Mesenchymal stem cell (in vitro differentiated cells and primary cell): ENCODE results near the gene KLF14. TPM values are rescaled to one million over a fixed set of nuclear protein-coding genes. Genes with fewer than 3 reads are reported as not detected.
A peak's percentile ranks its signal among the peaks of the same experiment; 100 is the strongest.
"Not testable (repeated sequence)": the region's sequence is repeated elsewhere in the genome, so short reads cannot be mapped to it uniquely, and the experiment has no call there.

ENCODE experiments used
- DNase-seq: peaks from one replicate; pipeline ENCODE4 v3.0.0-alpha.2; 2013
- H2AFZ ChIP-seq: one replicate; pipeline ENCODE4 v1.6.1; 2013; ENCODE audit warnings: low read depth, mild to moderate bottlenecking, control low read depth, inconsistent platforms, low read length, moderate library complexity
- H2AK5ac ChIP-seq: 2 replicates; pipeline ENCODE4 v1.6.1; 2013; ENCODE audit warnings: low read length, moderate library complexity, mild to moderate bottlenecking, inconsistent platforms; ENCODE audit not compliant: severe bottlenecking
- H2BK120ac ChIP-seq: one replicate; pipeline ENCODE4 v1.6.1; 2013; ENCODE audit warnings: low read depth, mild to moderate bottlenecking, inconsistent platforms, low read length, moderate library complexity
- H2BK12ac ChIP-seq, 2 experiments: one replicate each; pipeline ENCODE4 v1.6.1; 2013; ENCODE audit warnings: inconsistent platforms in 2 of 2, low read length in 2 of 2, mild to moderate bottlenecking in 2 of 2, moderate library complexity in 2 of 2, control low read depth in 1 of 2
- H2BK15ac ChIP-seq: one replicate; pipeline ENCODE4 v1.6.1; 2013; ENCODE audit warnings: mild to moderate bottlenecking, low read depth, inconsistent platforms; ENCODE audit not compliant: poor library complexity, severe bottlenecking
- H2BK5ac ChIP-seq: 2 replicates; pipeline ENCODE4 v1.6.1; 2013; ENCODE audit warnings: low read depth, mild to moderate bottlenecking, low read length, control low read depth, inconsistent platforms; ENCODE audit not compliant: poor library complexity, severe bottlenecking
- H3K14ac ChIP-seq, 2 experiments: one replicate each; pipeline ENCODE4 v1.6.1; 2013; ENCODE audit warnings: inconsistent platforms in 2 of 2, low read length in 2 of 2, control low read depth in 1 of 2, mild to moderate bottlenecking in 1 of 2, moderate library complexity in 1 of 2
- H3K18ac ChIP-seq, 2 experiments: one replicate each; pipeline ENCODE4 v1.6.1; 2013; ENCODE audit warnings: inconsistent platforms in 2 of 2, low read length in 2 of 2, control low read depth in 1 of 2, low read depth in 1 of 2, mild to moderate bottlenecking in 1 of 2
- H3K23ac ChIP-seq, 2 experiments: one replicate each; pipeline ENCODE4 v1.6.1; 2013; ENCODE audit warnings: inconsistent platforms in 2 of 2, low read length in 2 of 2, mild to moderate bottlenecking in 2 of 2, moderate library complexity in 2 of 2, control low read depth in 1 of 2
- H3K27ac ChIP-seq: 2 replicates; pipeline ENCODE4 v1.5.1; 2013; ENCODE audit warnings: mild to moderate bottlenecking, moderate library complexity, low read length, control low read depth, inconsistent platforms; ENCODE audit not compliant: poor library complexity, severe bottlenecking
- H3K27me3 ChIP-seq, 2 experiments: 2 replicates each; pipeline versions ENCODE4 v1.6.1 to v1.7.0; 2013; ENCODE audit warnings: low read length in 2 of 2, mild to moderate bottlenecking in 2 of 2, moderate library complexity in 2 of 2, control low read depth in 1 of 2, inconsistent platforms in 1 of 2; ENCODE audit not compliant: control insufficient read depth in 1 of 2, insufficient read depth in 1 of 2
- H3K36me3 ChIP-seq, 2 experiments: 2 replicates each; pipeline versions ENCODE4 v1.6.1 to v1.7.0; 2013; ENCODE audit warnings: low read length in 2 of 2, control low read depth in 1 of 2, inconsistent platforms in 1 of 2, low read depth in 1 of 2, mild to moderate bottlenecking in 1 of 2; ENCODE audit not compliant: insufficient read depth in 2 of 2, control insufficient read depth in 1 of 2
- H3K4ac ChIP-seq, 2 experiments: one replicate each; pipeline ENCODE4 v1.6.1; 2013; ENCODE audit warnings: inconsistent platforms in 2 of 2, low read length in 2 of 2, mild to moderate bottlenecking in 2 of 2, moderate library complexity in 2 of 2, control low read depth in 1 of 2, low read depth in 1 of 2
- H3K4me1 ChIP-seq: 2 replicates; pipeline ENCODE4 v1.6.1; 2013; ENCODE audit warnings: low read depth, low read length, control low read depth; ENCODE audit not compliant: control insufficient read depth, insufficient read depth
- H3K4me2 ChIP-seq: 2 replicates; pipeline ENCODE4 v1.6.1; 2013; ENCODE audit warnings: low read length, mild to moderate bottlenecking, inconsistent platforms; ENCODE audit not compliant: poor library complexity, severe bottlenecking
- H3K4me3 ChIP-seq, 2 experiments: 2 replicates each; pipeline versions ENCODE4 v1.5.1 to v1.7.0; 2013; ENCODE audit warnings: low read length in 2 of 2, mild to moderate bottlenecking in 2 of 2, control low read depth in 1 of 2, low read depth in 1 of 2; ENCODE audit not compliant: insufficient read depth in 1 of 2
- H3K79me1 ChIP-seq: replicated peaks from 2 replicates; pipeline ENCODE4 v1.6.1; 2013; ENCODE audit warnings: mild to moderate bottlenecking, control low read depth, low read length, inconsistent platforms; ENCODE audit not compliant: poor library complexity, severe bottlenecking
- H3K9ac ChIP-seq: 2 replicates; pipeline ENCODE4 v1.7.0; 2013; ENCODE audit warnings: mild to moderate bottlenecking, low read length, moderate library complexity
- H3K9me3 ChIP-seq: 2 replicates; pipeline ENCODE4 v1.7.0; 2013; ENCODE audit warnings: mild to moderate bottlenecking, low read length; ENCODE audit not compliant: control insufficient read depth
- H4K8ac ChIP-seq: one replicate; pipeline ENCODE4 v1.6.1; 2013; ENCODE audit warnings: inconsistent platforms, mild to moderate bottlenecking, low read length, moderate library complexity
- H4K91ac ChIP-seq: one replicate; pipeline ENCODE4 v1.6.1; 2013; ENCODE audit warnings: mild to moderate bottlenecking, low read length, inconsistent platforms
- WGBS: methylation state at CpG from one replicate; pipeline ENCODE4 v1.1.7; 2013; ENCODE audit warnings: mixed read lengths; 5-methylcytosine and 5-hydroxymethylcytosine counted together
- polyA plus RNA-seq, 2 experiments: library from polyadenylated mRNA; stranded (reverse); fragments of 200-250 nt; gene quantifications; one replicate each; pipeline ENCODE4 v1.2.3, GENCODE V29; 2013

Gene KLF14
- polyA plus RNA-seq (2013, experiment 1 of 2): 0.12 TPM
- polyA plus RNA-seq (2013, experiment 2 of 2): 0.04 TPM

DNA sequence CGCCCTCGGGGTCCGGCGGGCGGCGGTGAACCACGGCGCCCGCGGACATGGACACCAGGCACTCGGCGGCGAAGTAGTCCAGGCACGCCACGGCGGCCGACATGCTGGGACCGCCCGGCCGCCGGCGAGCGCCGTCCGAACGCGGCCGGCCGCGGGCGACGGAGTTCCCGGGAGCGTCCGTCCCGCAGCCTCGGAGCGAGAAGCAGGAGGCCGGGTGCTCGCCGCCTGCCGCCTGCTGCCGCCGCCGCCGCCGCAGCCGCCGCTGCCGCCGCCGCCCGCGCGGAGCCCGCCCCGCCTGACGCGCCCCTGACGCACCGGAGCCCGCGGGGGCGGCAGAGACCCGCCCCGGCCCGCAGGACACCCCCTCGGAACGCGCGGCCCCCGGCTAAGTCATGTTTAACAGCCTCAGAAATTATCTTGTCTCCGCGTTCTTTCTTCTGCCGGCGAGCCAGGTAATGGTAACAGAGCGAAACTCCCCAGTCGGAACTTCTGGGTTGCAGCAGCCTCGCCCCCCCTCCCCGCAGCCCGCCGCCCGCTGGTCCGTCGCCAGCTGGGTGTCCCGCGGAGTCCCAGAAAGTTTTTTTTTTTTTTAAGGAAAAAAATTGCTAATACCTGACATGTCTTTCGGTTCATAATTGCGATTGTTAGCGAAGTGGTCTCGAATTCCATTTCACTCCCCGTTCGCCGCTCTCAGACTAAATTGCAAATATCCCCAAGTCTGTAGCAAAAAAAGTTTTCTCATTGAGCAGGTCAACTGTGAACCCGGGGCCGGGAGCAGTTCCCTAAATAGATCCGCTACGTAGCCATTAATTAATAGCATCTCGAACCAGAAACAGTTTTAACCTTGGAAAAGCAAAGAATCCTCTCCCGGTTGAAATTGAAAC is at the start of gene KLF14:
Gene KLF14, minus strand, starts transcription at position 277 of the 884 bp plus-strand sequence. Its CDS starts 174 bp downstream, at position 103.
- H3K27me3 ChIP-seq: peaks cover 39 to 49% of the 10 kb centered on the region in 2 experiments
- peak within 1 kb of the TSS; percentile 69 to 83 for H3K4me3 ChIP-seq
- peaks cover 37% of the 10 kb centered on the region for H3K9me3 ChIP-seq
- H3K18ac ChIP-seq: no peak within 1 kb of the TSS
- peaks cover 6% of the 10 kb centered on the region for H3K4me1 ChIP-seq
- no peak within 1 kb of the TSS for H3K4ac ChIP-seq
- H3K79me1 ChIP-seq: no peaks in the 10 kb centered on the region
- H3K14ac ChIP-seq: no peak within 1 kb of the TSS
- peak within 1 kb of the TSS; percentile 90 for H3K9ac ChIP-seq
- no peak within 1 kb of the TSS for H4K8ac ChIP-seq
- H3K36me3 ChIP-seq: peaks cover 0 to 7% of the 10 kb centered on the region in 2 experiments
- peak within 1 kb of the TSS; percentile 73 for H2AFZ ChIP-seq
- no peak within 1 kb of the TSS for H2BK12ac ChIP-seq
- H3K23ac ChIP-seq: peak within 1 kb of the TSS in 1 of 2 experiments; percentile 13
- H3K27ac ChIP-seq: no peak within 1 kb of the TSS
- H2AK5ac ChIP-seq: no peak within 1 kb of the TSS
- peak; percentile 36 for DNase-seq
- no peak within 1 kb of the TSS for H4K91ac ChIP-seq
- H3K4me2 ChIP-seq: peak within 1 kb of the TSS; percentile 88
- H2BK120ac ChIP-seq: no peak within 1 kb of the TSS
- no peak within 1 kb of the TSS for H2BK5ac ChIP-seq
- H2BK15ac ChIP-seq: no peak within 1 kb of the TSS
- WGBS: under 1% methylated on average over 77 of the region's 100 CpGs

DNA sequence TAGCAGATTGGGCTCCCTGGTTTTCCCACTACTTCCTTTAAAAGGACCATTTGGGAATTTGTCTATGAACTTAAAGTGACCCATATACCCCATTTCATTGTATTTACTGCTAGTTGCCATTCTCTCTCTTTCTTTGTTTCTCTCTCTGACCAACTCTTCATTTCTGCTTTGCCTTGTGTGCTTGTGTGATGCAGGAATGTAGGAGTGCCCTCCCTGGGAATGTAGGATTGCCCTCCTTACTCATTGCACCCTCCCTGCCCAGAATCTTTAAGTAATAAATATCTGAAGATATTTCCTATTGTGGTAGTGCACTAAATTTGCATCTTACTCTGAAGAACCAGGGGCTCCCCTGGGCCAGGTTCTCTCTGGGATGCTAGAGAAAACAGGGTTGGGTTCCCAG is 47.3 kb upstream of the KLF14 start:
- no peak overlapping the region for H4K91ac ChIP-seq
- H3K27ac ChIP-seq: no peak overlapping the region
- H3K23ac ChIP-seq: no peak overlapping the region
- no peak for DNase-seq
- no peak overlapping the region for H3K9ac ChIP-seq
- no peak overlapping the region for H3K4ac ChIP-seq
- H3K36me3 ChIP-seq: no peaks in the 10 kb centered on the region
- H3K4me1 ChIP-seq: no peaks in the 10 kb centered on the region
- H2AFZ ChIP-seq: no peak overlapping the region
- H3K14ac ChIP-seq: no peak overlapping the region
- H3K4me3 ChIP-seq: no peak overlapping the region
- no peak overlapping the region for H2BK120ac ChIP-seq
- no peak overlapping the region for H2BK5ac ChIP-seq
- no peak overlapping the region for H3K18ac ChIP-seq
- peaks cover 4 to 6% of the 10 kb centered on the region in 2 experiments for H3K27me3 ChIP-seq
- H2AK5ac ChIP-seq: no peak overlapping the region
- no peak overlapping the region for H4K8ac ChIP-seq
- H3K9me3 ChIP-seq: peaks cover 10% of the 10 kb centered on the region
- H3K4me2 ChIP-seq: no peak overlapping the region
- H3K79me1 ChIP-seq: no peaks in the 10 kb centered on the region
- no peak overlapping the region for H2BK12ac ChIP-seq
- no peak overlapping the region for H2BK15ac ChIP-seq

DNA sequence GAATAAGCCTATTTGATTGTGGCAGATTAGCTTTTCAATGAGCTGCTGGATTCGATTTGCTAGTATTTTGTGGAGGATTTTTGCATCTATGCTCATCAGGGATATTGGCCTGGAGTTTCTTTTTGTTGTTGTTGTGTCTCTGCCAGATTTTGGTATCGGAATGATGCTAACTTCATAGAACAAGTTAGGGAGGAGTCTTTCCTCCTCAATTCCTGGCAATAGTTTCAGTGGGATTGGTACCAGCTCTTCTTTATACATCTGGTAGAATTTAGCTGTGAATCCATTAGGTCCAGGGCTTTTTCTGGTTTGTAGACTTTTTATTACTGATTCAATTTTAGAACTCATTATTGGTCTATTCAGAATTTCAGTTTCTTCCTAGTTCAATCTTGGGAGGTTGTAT is 43.4 kb upstream of the KLF14 start:
- Histone ChIP-seq H3K27me3 (peaks cover 4 to 6% of the 10 kb centered on the region in 2 experiments), H4K8ac (no peak overlapping the region), H2BK15ac (no peak overlapping the region), H2AK5ac (no peak overlapping the region), H3K9me3 (peaks cover 10% of the 10 kb centered on the region), H3K18ac (no peak overlapping the region), H3K4me1 (no peaks in the 10 kb centered on the region), H3K23ac (no peak overlapping the region), H3K9ac (no peak overlapping the region), H3K14ac (no peak overlapping the region), H3K4ac (no peak overlapping the region), H3K36me3 (no peaks in the 10 kb centered on the region), H3K27ac (no peak overlapping the region), H2BK120ac (no peak overlapping the region), H4K91ac (no peak overlapping the region), H3K4me2 (no peak overlapping the region), H2AFZ (no peak overlapping the region), H2BK12ac (no peak overlapping the region), H2BK5ac (no peak overlapping the region), H3K79me1 (no peaks in the 10 kb centered on the region), H3K4me3 (no peak overlapping the region)
- no peak for DNase-seq
- 92% methylated on average over 2 of the region's 2 CpGs for WGBS

DNA sequence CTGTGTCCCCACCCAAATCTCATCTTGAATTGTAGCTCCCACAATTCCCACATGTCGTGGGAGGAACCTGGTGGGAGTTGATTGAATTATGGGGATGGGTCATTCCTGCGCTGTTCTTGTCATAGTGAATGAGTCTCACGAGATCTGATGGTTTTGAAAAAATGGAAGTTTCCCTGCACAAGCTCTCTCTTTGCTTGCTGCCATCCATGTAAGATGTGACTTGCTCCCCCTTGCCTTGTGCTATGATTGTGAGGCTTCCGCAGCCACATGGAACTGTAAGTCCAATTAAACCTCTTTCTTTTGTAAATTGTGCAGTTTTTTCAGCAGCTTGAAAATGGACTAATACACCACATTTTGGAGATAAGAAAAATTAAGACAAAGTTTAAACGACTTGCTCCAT is 38.4 kb upstream of the KLF14 start:
- not testable (repeated sequence) for H2AK5ac ChIP-seq, H3K79me1 ChIP-seq, H2BK5ac ChIP-seq, H3K27ac ChIP-seq, H2BK15ac ChIP-seq, H3K4me3 ChIP-seq, H4K91ac ChIP-seq, H2BK12ac ChIP-seq, H3K18ac ChIP-seq, H3K27me3 ChIP-seq, H2BK120ac ChIP-seq, H3K4ac ChIP-seq, H3K4me1 ChIP-seq, H4K8ac ChIP-seq, H3K36me3 ChIP-seq, DNase-seq, H3K9ac ChIP-seq, H2AFZ ChIP-seq, H3K4me2 ChIP-seq, H3K14ac ChIP-seq, H3K23ac ChIP-seq
- peaks cover 19% of the 10 kb centered on the region for H3K9me3 ChIP-seq
- WGBS: 83% methylated on average over 4 of the region's 5 CpGs
